Gastrocnemius medialis (tissue), 4 donors: ENCODE data around the gene MUC5B. TPM values are rescaled to one million over a fixed set of nuclear protein-coding genes. Genes with fewer than 3 reads are reported as not detected.

Experiments
- ATAC-seq, 2 donors: fragments of 150-250 bp; one replicate each; pipeline ENCODE4 v1.9.1; 2016
- DNase-seq, 2 donors: peaks; one replicate each; pipeline ENCODE4 v3.0.0-alpha.2; 2019
- H3K27ac ChIP-seq, 4 donors: fragments of 200-600 bp; sonication (generic); 1 replicate in 1 of 4; 2 replicates in 3 of 4; pipeline ENCODE4 v1.5.1; 2016 to 2018; ENCODE audit warnings: mild to moderate bottlenecking in 2 of 4, moderate library complexity in 1 of 4
- H3K27me3 ChIP-seq, 3 donors: fragments of 200-600 bp; sonication (generic) in 2 of 3; 1 replicate in 1 of 3; 2 replicates in 2 of 3; pipeline versions ENCODE4 v1.5.1 to v1.6.0; 2016 to 2019; ENCODE audit warnings: mild to moderate bottlenecking in 1 of 3, moderate library complexity in 1 of 3
- H3K36me3 ChIP-seq, 2 donors: fragments of 200-600 bp; sonication (generic) in 1 of 2; one replicate each; pipeline ENCODE4 v1.5.1; 2017 to 2018
- H3K4me1 ChIP-seq, 2 donors: fragments of 200-600 bp; sonication (generic) in 1 of 2; one replicate each; pipeline ENCODE4 v1.5.1; 2016 to 2017; ENCODE audit warnings: mild to moderate bottlenecking in 2 of 2
- H3K4me3 ChIP-seq, 4 donors: fragments of 200-600 bp; sonication (generic) in 3 of 4; 1 replicate in 1 of 4; 2 replicates in 3 of 4; pipeline ENCODE4 v1.5.1; 2016 to 2019; ENCODE audit warnings: mild to moderate bottlenecking in 2 of 4
- H3K9me3 ChIP-seq, 3 donors: fragments of 200-600 bp; sonication (generic) in 2 of 3; 1 replicate in 1 of 3; 2 replicates in 2 of 3; pipeline ENCODE4 v1.5.1; 2016 to 2019
- POLR2A ChIP-seq, 2 donors: fragments of 450-650 bp; IDR thresholded peaks; one replicate each; pipeline ENCODE4 v1.6.1; 2017; ENCODE audit warnings: antibody characterized with exemption in 2 of 2, mild to moderate bottlenecking in 2 of 2, moderate library complexity in 2 of 2
- in situ Hi-C, 4 donors: fragments of 200-750 bp; cut with MboI; loops; one replicate each; pipeline versions ENCODE4 v1.15.0 to v1.8.0; 2017; ENCODE audit warnings: low sequenced_read_pairs in 4 of 4
- intact Hi-C: fragments of 100-400 bp; cut with DNase I; formaldehyde crosslinking; loops from one replicate; pipeline ENCODE4 v1.15.1; 2023; ENCODE audit warnings: low total_unique reads
- total RNA-seq, 4 donors: library from RNA; depleted of rRNA; stranded (reverse); fragments of >200 nt; gene quantifications; one replicate each; pipeline versions ENCODE4 v1.1.0 to v1.2.3, GENCODE V29; 2016
- TF ChIP-seq, protein P1 (sequence below), 5 experiments: fragments of 450-650 bp in 3 of 5; fragments of 200-600 bp in 2 of 5; sonication (generic) in 2 of 5; IDR thresholded peaks in 4 of 5; conservative IDR thresholded peaks in 1 of 5; 1 replicate in 4 of 5; 2 replicates in 1 of 5; pipeline ENCODE4 v1.5.1; 2016 to 2019; ENCODE audit warnings: antibody characterized with exemption in 5 of 5, mild to moderate bottlenecking in 3 of 5, moderate library complexity in 3 of 5

The MUC5B gene
- total RNA-seq, 4 donors from 2014 or later, result 0.17 TPM; not detected in 3

DNA sequence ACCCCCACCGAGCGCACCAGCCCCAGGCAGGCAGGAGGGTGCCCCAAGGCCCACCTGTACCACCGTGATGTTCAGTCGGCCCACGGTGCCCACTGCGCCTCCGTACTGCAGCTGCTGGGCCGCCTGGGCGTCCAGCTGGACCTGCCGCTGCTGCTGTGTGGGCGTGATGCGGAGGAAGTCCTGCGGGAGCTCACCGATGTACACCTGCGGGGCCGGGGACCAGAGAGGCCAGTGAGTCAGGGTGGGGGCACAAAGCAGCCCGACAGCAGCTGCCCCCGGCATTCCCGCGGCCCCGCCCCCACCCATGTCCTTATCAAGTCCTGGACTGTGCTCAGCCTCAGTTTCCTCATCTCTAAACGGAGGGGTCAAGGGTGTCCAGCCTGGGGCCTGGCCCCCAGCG is 72.7 kb downstream of the MUC5B start:
- no peak for TF ChIP-seq POLR2A (IDR thresholded peaks at IDR 0.05)
- TF ChIP-seq, protein P1, sequence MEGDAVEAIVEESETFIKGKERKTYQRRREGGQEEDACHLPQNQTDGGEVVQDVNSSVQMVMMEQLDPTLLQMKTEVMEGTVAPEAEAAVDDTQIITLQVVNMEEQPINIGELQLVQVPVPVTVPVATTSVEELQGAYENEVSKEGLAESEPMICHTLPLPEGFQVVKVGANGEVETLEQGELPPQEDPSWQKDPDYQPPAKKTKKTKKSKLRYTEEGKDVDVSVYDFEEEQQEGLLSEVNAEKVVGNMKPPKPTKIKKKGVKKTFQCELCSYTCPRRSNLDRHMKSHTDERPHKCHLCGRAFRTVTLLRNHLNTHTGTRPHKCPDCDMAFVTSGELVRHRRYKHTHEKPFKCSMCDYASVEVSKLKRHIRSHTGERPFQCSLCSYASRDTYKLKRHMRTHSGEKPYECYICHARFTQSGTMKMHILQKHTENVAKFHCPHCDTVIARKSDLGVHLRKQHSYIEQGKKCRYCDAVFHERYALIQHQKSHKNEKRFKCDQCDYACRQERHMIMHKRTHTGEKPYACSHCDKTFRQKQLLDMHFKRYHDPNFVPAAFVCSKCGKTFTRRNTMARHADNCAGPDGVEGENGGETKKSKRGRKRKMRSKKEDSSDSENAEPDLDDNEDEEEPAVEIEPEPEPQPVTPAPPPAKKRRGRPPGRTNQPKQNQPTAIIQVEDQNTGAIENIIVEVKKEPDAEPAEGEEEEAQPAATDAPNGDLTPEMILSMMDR (IDR thresholded peaks at IDR 0.05 in 4 of 5, conservative IDR thresholded peaks at IDR 0.05 in 1 of 5), result no peak
- Histone ChIP-seq H3K27me3 (no peaks in the 10 kb centered on the region), H3K27ac (peak overlapping the region in 1 of 4 donors; percentile 43), H3K4me1 (peaks cover 27 to 33% of the 10 kb centered on the region in 2 donors), H3K4me3 (no peak overlapping the region), H3K9me3 (no peaks in the 10 kb centered on the region), H3K36me3 (peaks cover 0 to 24% of the 10 kb centered on the region in 2 donors)
- DNase-seq, result peak in 1 of 2 donors; percentile 9
- in situ Hi-C loops (no loop called here), intact Hi-C loops (loop anchor here (5.0 to 10.0 kb wide), 3 partner anchors 33 to 447 kb away; no protein-coding TSS in a partner anchor)
- ATAC-seq, result no peak

- no peaks in the 10 kb centered on the region for H3K9me3 ChIP-seq
- intact Hi-C loops, result loop anchor here (5.0 to 10.0 kb wide), 3 partner anchors 34 to 446 kb away; no protein-coding TSS in a partner anchor
- DNase-seq, result no peak
- TF ChIP-seq, protein P1 (IDR thresholded peaks at IDR 0.05 in 4 of 5, conservative IDR thresholded peaks at IDR 0.05 in 1 of 5), result no peak
- no peak for TF ChIP-seq POLR2A (IDR thresholded peaks at IDR 0.05)
- ATAC-seq, result no peak
- peaks cover 30 to 36% of the 10 kb centered on the region in 2 donors for H3K4me1 ChIP-seq
- H3K36me3 ChIP-seq, result peaks cover 0 to 21% of the 10 kb centered on the region in 2 donors
- no peaks in the 10 kb centered on the region for H3K27me3 ChIP-seq
- in situ Hi-C loops, result no loop called here
- peak overlapping the region in 1 of 4 donors; percentile 43 for H3K27ac ChIP-seq
- no peak overlapping the region for H3K4me3 ChIP-seq
Measured at GRCh38 chr11:1296287-1296686, 73.4 kb downstream of the MUC5B start.

- intact Hi-C loops (loop anchor here (5.0 to 10.0 kb wide), 3 partner anchors 35 to 445 kb away; no protein-coding TSS in a partner anchor), in situ Hi-C loops (no loop called here)
- Histone ChIP-seq H3K27ac (peak overlapping the region; percentile 89 to 94 (median 92)), H3K4me3 (no peak overlapping the region), H3K36me3 (peaks cover 0 to 21% of the 10 kb centered on the region in 2 donors), H3K4me1 (peaks cover 30 to 36% of the 10 kb centered on the region in 2 donors), H3K27me3 (no peaks in the 10 kb centered on the region), H3K9me3 (no peaks in the 10 kb centered on the region)
- no peak for ATAC-seq
- DNase-seq, result peak in 1 of 2 donors; percentile 49
- no peak for TF ChIP-seq POLR2A (IDR thresholded peaks at IDR 0.05)
- TF ChIP-seq, protein P1 (IDR thresholded peaks at IDR 0.05 in 4 of 5, conservative IDR thresholded peaks at IDR 0.05 in 1 of 5), result no peak
Measured at GRCh38 chr11:1297011-1297575, 74.2 kb downstream of the MUC5B start.

- peak overlapping the region; percentile 89 to 94 (median 92) for H3K27ac ChIP-seq
- DNase-seq (peak; percentile 89 to 95), ATAC-seq (peak; percentile 78)
- peak overlapping the region; percentile 28 to 35 (median 32) for H3K4me3 ChIP-seq
- peak; percentile 66 to 69 for TF ChIP-seq POLR2A (IDR thresholded peaks at IDR 0.05)
- TF ChIP-seq, protein P1 (IDR thresholded peaks at IDR 0.05 in 4 of 5, conservative IDR thresholded peaks at IDR 0.05 in 1 of 5), result no peak
- peaks cover 33 to 36% of the 10 kb centered on the region in 2 donors for H3K4me1 ChIP-seq
- in situ Hi-C loops, result no loop called here
- H3K36me3 ChIP-seq, result peaks cover 0 to 17% of the 10 kb centered on the region in 2 donors
- intact Hi-C loops, result loop anchor here (1.0 to 10.0 kb wide), 6 partner anchors 36 to 444 kb away; partner anchors contain the start of gene BRSK2
- no peaks in the 10 kb centered on the region for H3K9me3 ChIP-seq
- no peaks in the 10 kb centered on the region for H3K27me3 ChIP-seq
Measured at GRCh38 chr11:1297576-1298473, 75.0 kb downstream of the MUC5B start.
